ENCODE measurements around the gene MPDZ.

GRCh38 chr9:13263511-13263910 is 16.0 kb downstream of the MPDZ start:
- no peak for TF ChIP-seq CTCF (IDR thresholded peaks at IDR 0.05)
- TF ChIP-seq EZH2 (IDR thresholded peaks at IDR 0.05), result no peak
- no peak for TF ChIP-seq EZH2phosphoT487 (IDR thresholded peaks at IDR 0.05)

All from neural progenitor cell (in vitro differentiated cells).